NT2/D1 (cell line): ENCODE results near the gene HLX.

Source experiments
- SUZ12 ChIP-seq: IDR thresholded peaks from 2 replicates; pipeline ENCODE4 v1.6.1; 2011; ENCODE audit not compliant: insufficient read length, insufficient read depth; ENCODE audit errors: extremely low read depth
- YY1 ChIP-seq: IDR thresholded peaks from 2 replicates; pipeline ENCODE4 v1.6.1; 2011; ENCODE audit not compliant: insufficient read length, insufficient read depth
- ZNF274 ChIP-seq: IDR thresholded peaks from 2 replicates; pipeline ENCODE4 v1.6.1; 2011; ENCODE audit warnings: mild to moderate bottlenecking, low read depth, low read length

DNA sequence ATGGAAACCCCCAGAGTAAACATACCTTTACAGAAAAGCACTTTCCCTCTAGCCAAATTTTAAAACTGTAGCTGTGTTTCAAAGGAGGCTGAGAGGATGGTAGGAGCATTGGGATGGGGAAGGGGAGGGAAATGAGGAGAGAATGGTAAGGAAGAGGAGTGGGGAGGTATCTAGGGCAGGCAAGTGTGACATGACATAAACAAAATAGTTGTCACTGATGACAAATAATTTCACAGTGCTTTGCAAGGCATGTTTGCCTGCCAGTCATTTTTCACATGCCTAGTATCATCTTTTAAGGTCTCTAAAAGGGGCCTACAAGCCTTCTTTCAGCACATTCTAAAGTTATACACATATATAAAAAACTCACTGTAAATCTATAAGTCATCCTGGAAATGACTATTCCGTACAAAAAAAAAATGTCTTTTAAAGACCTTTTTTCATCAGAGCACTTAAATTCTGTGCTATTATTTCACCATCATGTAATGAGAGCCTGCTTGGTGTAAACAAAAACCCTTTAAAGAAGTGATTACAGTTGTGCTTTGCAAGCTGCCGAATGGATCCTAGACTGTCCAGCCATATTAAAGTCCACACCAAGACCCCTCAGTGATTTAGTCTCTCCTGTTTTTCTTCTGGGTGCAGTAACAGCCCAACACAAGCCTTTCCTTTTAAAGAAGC lies 38.4 kb downstream of the HLX start:
- no peak for TF ChIP-seq SUZ12
- TF ChIP-seq YY1, result no peak
- no peak for TF ChIP-seq ZNF274
